Endothelial cell of umbilical vein (primary cell): ENCODE results near the gene PDX1. TPM values are rescaled to one million over a fixed set of nuclear protein-coding genes. Genes with fewer than 3 reads are reported as not detected.

Experiments used
- BruUV-seq: library from RNA; stranded (reverse); fragments of 400-500 nt; replicated peaks from 2 replicates; lab custom pipeline; 2021; lab: Mats Ljungman, UMichigan
- CTCF ChIA-PET: fragments of 300-600, 350-600 bp; sonication (Branson Sonifier 250); formaldehyde crosslinking; loops from one replicate; lab custom pipeline; 2021; ENCODE audit warnings: antibody characterized with exemption, inconsistent platforms; lab: Charles Lee
- POLR2A ChIA-PET: fragments of 300-600, 350-600 bp; sonication (Branson Sonifier 250); formaldehyde crosslinking; loops from one replicate; lab custom pipeline; 2021; ENCODE audit warnings: antibody characterized with exemption, inconsistent platforms; lab: Charles Lee
- DNase-seq: peaks from one replicate; pipeline ENCODE4 v3.0.0-alpha.2; 2011; ENCODE audit warnings: low read depth, low spot score
- FAIRE-seq: peaks from 2 replicates; lab custom pipeline; 2011; peaks lifted over from hg19 to GRCh38; lab: Jason Lieb, UNC
- H2AFZ ChIP-seq: 2 replicates; pipeline ENCODE4 v1.6.0; 2012; ENCODE audit warnings: low read depth, low read length, control low read depth, inconsistent platforms
- H3K27ac ChIP-seq: 2 replicates; pipeline ENCODE4 v1.5.1; 2011; ENCODE audit warnings: low read depth, mild to moderate bottlenecking, control low read depth, low read length, moderate library complexity; ENCODE audit not compliant: insufficient read depth
- H3K27me3 ChIP-seq, 2 experiments: 2 replicates each; pipeline versions ENCODE4 v1.6.0 to v1.6.1; 2011; ENCODE audit warnings: low read length in 2 of 2, mixed read lengths in 1 of 2; ENCODE audit not compliant: control insufficient read depth in 2 of 2, insufficient read depth in 2 of 2
- H3K36me3 ChIP-seq, 2 experiments: 2 replicates in 1 of 2; 3 replicates in 1 of 2; pipeline ENCODE4 v1.5.1; 2011; ENCODE audit warnings: low read length in 2 of 2, mild to moderate bottlenecking in 1 of 2, moderate library complexity in 1 of 2; ENCODE audit not compliant: control insufficient read depth in 2 of 2, insufficient read depth in 2 of 2; ENCODE audit errors: extremely low read depth in 1 of 2
- H3K4me1 ChIP-seq: 3 replicates; pipeline ENCODE4 v1.5.1; 2011; ENCODE audit warnings: mild to moderate bottlenecking, low read length; ENCODE audit not compliant: control insufficient read depth, insufficient read depth; ENCODE audit errors: extremely low read depth
- H3K4me2 ChIP-seq: 2 replicates; pipeline ENCODE4 v1.6.1; 2011; ENCODE audit warnings: low read length, control low read depth, mixed read lengths; ENCODE audit not compliant: insufficient read depth
- H3K4me3 ChIP-seq, 3 experiments: fragments of 200-600 bp in 1 of 3; sonication (generic), shearing (Covaris generic) in 1 of 3; replicated peaks in 1 of 3; 2 replicates each; pipeline ENCODE4 v1.5.1; 2011 to 2016; ENCODE audit warnings: control low read depth in 3 of 3, low read length in 3 of 3, mild to moderate bottlenecking in 2 of 3, inconsistent platforms in 1 of 3, low read depth in 1 of 3, moderate library complexity in 1 of 3; ENCODE audit not compliant: insufficient read depth in 1 of 3
- H3K79me2 ChIP-seq: 2 replicates; pipeline ENCODE4 v1.6.0; 2012; ENCODE audit warnings: low read length, inconsistent platforms; ENCODE audit not compliant: control insufficient read depth, insufficient read depth
- H3K9ac ChIP-seq: replicated peaks from 2 replicates; pipeline ENCODE3; 2011; ENCODE audit warnings: low read length, control low read depth; ENCODE audit not compliant: insufficient read depth; ENCODE audit errors: extremely low read depth
- H3K9me1 ChIP-seq: replicated peaks from 3 replicates; pipeline ENCODE4 v1.6.0; 2011; ENCODE audit warnings: mild to moderate bottlenecking, low read length; ENCODE audit not compliant: control insufficient read depth, insufficient read depth; ENCODE audit errors: extremely low read depth
- H3K9me3 ChIP-seq: replicated peaks from 2 replicates; pipeline ENCODE4 v1.5.1; 2012; ENCODE audit warnings: low read length, inconsistent platforms; ENCODE audit not compliant: control insufficient read depth, insufficient read depth
- H4K20me1 ChIP-seq: replicated peaks from 2 replicates; pipeline ENCODE3; 2011; ENCODE audit warnings: mild to moderate bottlenecking, low read length; ENCODE audit not compliant: control insufficient read depth, insufficient read depth; ENCODE audit errors: extremely low read depth
- EZH2 ChIP-seq: IDR thresholded peaks from 2 replicates; pipeline ENCODE4 v1.6.1; 2012; ENCODE audit warnings: borderline replicate concordance, low read depth, mild to moderate bottlenecking, moderate library complexity, low read length, inconsistent platforms; ENCODE audit not compliant: severe bottlenecking
- FOS ChIP-seq: IDR thresholded peaks from 2 replicates; pipeline ENCODE4 v1.6.1; 2011; ENCODE audit warnings: mild to moderate bottlenecking, low read length, moderate library complexity, borderline replicate concordance; ENCODE audit not compliant: insufficient read depth
- GATA2 ChIP-seq: IDR thresholded peaks from 2 replicates; pipeline ENCODE4 v1.7.0; 2011; ENCODE audit warnings: low read depth, mild to moderate bottlenecking, moderate library complexity, mixed read lengths, low read length; ENCODE audit not compliant: insufficient read length, insufficient read depth
- JUN ChIP-seq: IDR thresholded peaks from 2 replicates; pipeline ENCODE4 v1.6.1; 2011; ENCODE audit warnings: borderline replicate concordance, low read depth; ENCODE audit not compliant: insufficient read length, insufficient read depth
- MAX ChIP-seq: IDR thresholded peaks from 2 replicates; pipeline ENCODE4 v1.6.1; 2011; ENCODE audit not compliant: insufficient read depth, insufficient read length
- MYC ChIP-seq: IDR thresholded peaks from one replicate; pipeline ENCODE4 v1.6.1; 2011; ENCODE audit warnings: mild to moderate bottlenecking, low read depth, low read length
- POLR2A ChIP-seq: IDR thresholded peaks from 2 replicates; pipeline ENCODE4 v1.6.1; 2012; ENCODE audit warnings: low read depth, mild to moderate bottlenecking, control low read depth, low read length
- POLR2AphosphoS5 ChIP-seq: IDR thresholded peaks from 2 replicates; pipeline ENCODE4 v1.6.1; 2012; ENCODE audit warnings: low read depth, mild to moderate bottlenecking, control low read depth, low read length, moderate library complexity; ENCODE audit not compliant: insufficient read depth
- dilution Hi-C: fragments of 300-500 bp; cut with MboI; formaldehyde crosslinking; loops from one replicate; pipeline ENCODE4 v1.15.0; 2019; ENCODE audit warnings: low sequenced_read_pairs; ENCODE audit not compliant: extremely low pct_ligation_motif_present
- intact Hi-C: fragments of 100-400 bp; cut with micrococcal nuclease; formaldehyde crosslinking; loops from one replicate; pipeline ENCODE4 v1.10.0; 2022
- polyA plus RNA-seq, 4 experiments: library from polyadenylated mRNA; depleted of rRNA in 3 of 4; stranded (reverse) in 3 of 4; unstranded in 1 of 4; fragments of >200 nt; gene quantifications; 2 replicates each; pipeline versions ENCODE4 v1.2.1 to v1.2.3, GENCODE V29; 2011 to 2012; ENCODE audit warnings: missing spikeins in 1 of 4
- total RNA-seq: library from RNA; stranded (reverse); gene quantifications from 2 replicates; pipeline ENCODE4 v1.2.3, GENCODE V29; 2021
- TF ChIP-seq, protein P1 (sequence below), 2 donors: IDR thresholded peaks; 1 replicate in 1 of 2; 2 replicates in 1 of 2; pipeline ENCODE4 v1.5.1; 2011; ENCODE audit warnings: low read length in 2 of 2, mild to moderate bottlenecking in 2 of 2, moderate library complexity in 2 of 2, control low read depth in 1 of 2, inconsistent platforms in 1 of 2, low read depth in 1 of 2; ENCODE audit not compliant: insufficient read depth in 1 of 2; ENCODE audit errors: extremely low read depth in 1 of 2

PDX1 gene
- total and polyA plus RNA-seq, 2 donors (not counting 3 experiments of a cell fraction or from before 2014, with no cell fraction given), result not detected

- H3K27me3 ChIP-seq, result peaks cover 83 to 100% of the 10 kb centered on the region in 2 experiments
- BruUV-seq, result no TSS peak
- no peak overlapping the region for H3K4me3 ChIP-seq
- H3K9me1 ChIP-seq, result no peaks in the 10 kb centered on the region
- no peak overlapping the region for H3K4me2 ChIP-seq
- TF ChIP-seq FOS (no peak), MAX (no peak), EZH2 (no peak), POLR2AphosphoS5 (no peak), POLR2A (no peak), MYC (no peak), GATA2 (no peak), JUN (no peak)
- TF ChIP-seq, protein P1, sequence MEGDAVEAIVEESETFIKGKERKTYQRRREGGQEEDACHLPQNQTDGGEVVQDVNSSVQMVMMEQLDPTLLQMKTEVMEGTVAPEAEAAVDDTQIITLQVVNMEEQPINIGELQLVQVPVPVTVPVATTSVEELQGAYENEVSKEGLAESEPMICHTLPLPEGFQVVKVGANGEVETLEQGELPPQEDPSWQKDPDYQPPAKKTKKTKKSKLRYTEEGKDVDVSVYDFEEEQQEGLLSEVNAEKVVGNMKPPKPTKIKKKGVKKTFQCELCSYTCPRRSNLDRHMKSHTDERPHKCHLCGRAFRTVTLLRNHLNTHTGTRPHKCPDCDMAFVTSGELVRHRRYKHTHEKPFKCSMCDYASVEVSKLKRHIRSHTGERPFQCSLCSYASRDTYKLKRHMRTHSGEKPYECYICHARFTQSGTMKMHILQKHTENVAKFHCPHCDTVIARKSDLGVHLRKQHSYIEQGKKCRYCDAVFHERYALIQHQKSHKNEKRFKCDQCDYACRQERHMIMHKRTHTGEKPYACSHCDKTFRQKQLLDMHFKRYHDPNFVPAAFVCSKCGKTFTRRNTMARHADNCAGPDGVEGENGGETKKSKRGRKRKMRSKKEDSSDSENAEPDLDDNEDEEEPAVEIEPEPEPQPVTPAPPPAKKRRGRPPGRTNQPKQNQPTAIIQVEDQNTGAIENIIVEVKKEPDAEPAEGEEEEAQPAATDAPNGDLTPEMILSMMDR (IDR thresholded peaks at IDR 0.05; ENCODE audit: extremely low read depth in 1 of 2, insufficient read depth in 1 of 2, low read depth in 1 of 2, low read length in 2 of 2), result no peak
- CTCF ChIA-PET, result interaction anchor here (1.1 kb wide), 1 partner anchor 31 kb away, joined by 3 read pairs; no protein-coding TSS in a partner anchor
- H2AFZ ChIP-seq, result no peak overlapping the region
- no peak overlapping the region for H3K27ac ChIP-seq
- peaks cover 2% of the 10 kb centered on the region for H3K4me1 ChIP-seq
- no peaks in the 10 kb centered on the region for H3K79me2 ChIP-seq
- dilution Hi-C loops, result no loop called here
- no peaks in the 10 kb centered on the region for H3K9me3 ChIP-seq
- intact Hi-C loops, result no loop called here
- H4K20me1 ChIP-seq, result no peaks in the 10 kb centered on the region
- H3K36me3 ChIP-seq, result no peaks in the 10 kb centered on the region
- POLR2A ChIA-PET, result no interaction called here
- H3K9ac ChIP-seq, result no peak overlapping the region
- DNase-seq (no peak), FAIRE-seq (no peak)
Measured at GRCh38 chr13:27922883-27923612, 3.2 kb downstream of the PDX1 start.
